ENCODE data around the gene PLEKHM3. TPM values are rescaled to one million over a fixed set of nuclear protein-coding genes. Genes with fewer than 3 reads are reported as not detected.

PLEKHM3 gene
- total and polyA plus RNA-seq, 2 experiments from 2014 or later, result 3.9 to 8.8 TPM

DNA sequence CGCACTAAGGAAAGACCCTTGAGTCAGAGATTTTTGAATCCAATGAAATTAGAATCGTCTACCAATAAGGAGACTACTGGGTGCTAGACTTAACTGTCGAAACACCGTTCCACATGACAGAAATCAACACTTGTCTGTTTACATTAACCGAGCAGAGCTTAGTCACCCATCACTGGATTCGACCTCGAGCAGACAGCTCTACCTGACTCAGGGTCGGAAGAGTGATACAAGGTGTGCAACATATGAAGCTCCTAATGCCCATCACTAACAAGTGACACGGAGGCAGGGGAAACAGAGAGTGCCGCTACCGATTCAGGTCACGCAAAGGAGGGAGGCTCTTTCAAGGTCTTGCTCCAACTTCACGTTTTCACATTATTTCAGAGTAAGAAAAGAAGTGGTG is 201.5 kb downstream of the PLEKHM3 start:
- H3K4me3 Mint-ChIP-seq, result no peak overlapping the region
- Histone ChIP-seq H3F3A (replicated peaks; ENCODE audit: low read depth) (peaks cover 5% of the 10 kb centered on the region; the same call in 1 of the 2 replicates), H3K27ac (ENCODE audit: low read depth) (no peak overlapping the region), H3K4me1 (ENCODE audit: insufficient read depth) (0 out of 2 replicates have a peak, but pooled peaks cover 3% of the 10 kb centered on the region), H3K4me2 (no peak overlapping the region), H3K9me2 (ENCODE audit: insufficient read depth) (no peaks in the 10 kb centered on the region), H3K4me3 (no peak overlapping the region), H3K79me2 (replicated peaks; ENCODE audit: insufficient read depth) (no peaks in the 10 kb centered on the region), H3K36me3 (ENCODE audit: insufficient read depth) (no peaks in the 10 kb centered on the region), H4K20me1 (replicated peaks; ENCODE audit: insufficient read depth) (no peaks in the 10 kb centered on the region), H3K27me3 (ENCODE audit: insufficient read depth) (no peaks in the 10 kb centered on the region), H2AFZ (no peak overlapping the region)
- H3K4me1 Mint-ChIP-seq, result peaks cover 5% of the 10 kb centered on the region; the same call in 1 of the 3 replicates
- no peak for ATAC-seq
- TF ChIP-seq NANOG (IDR thresholded peaks at IDR 0.05; ENCODE audit: borderline replicate concordance) (no peak), ETS1 (IDR thresholded peaks at IDR 0.05) (no peak), ZNF114 (CRISPR knock-in tag; IDR thresholded peaks at IDR 0.05) (no peak), CREB1 (CRISPR knock-in tag; IDR thresholded peaks at IDR 0.05; ENCODE audit: low read depth) (no peak), STAT1 (IDR thresholded peaks at IDR 0.05; ENCODE audit: unreplicated experiment) (no peak), ZNF331 (CRISPR knock-in tag; IDR thresholded peaks at IDR 0.05; ENCODE audit: low read depth) (no peak), ZNF462 (CRISPR knock-in tag; IDR thresholded peaks at IDR 0.05) (no peak), POLR2AphosphoS5 (IDR thresholded peaks at IDR 0.05; ENCODE audit: low read depth) (no peak), JUNB (IDR thresholded peaks at IDR 0.05; ENCODE audit: unreplicated experiment) (no peak), EZH2phosphoT487 (IDR thresholded peaks at IDR 0.05; ENCODE audit: unreplicated experiment) (no peak), EZH2 (IDR thresholded peaks at IDR 0.05; ENCODE audit: low read depth, unreplicated experiment) (no peak)
- TF ChIP-seq, protein P1, sequence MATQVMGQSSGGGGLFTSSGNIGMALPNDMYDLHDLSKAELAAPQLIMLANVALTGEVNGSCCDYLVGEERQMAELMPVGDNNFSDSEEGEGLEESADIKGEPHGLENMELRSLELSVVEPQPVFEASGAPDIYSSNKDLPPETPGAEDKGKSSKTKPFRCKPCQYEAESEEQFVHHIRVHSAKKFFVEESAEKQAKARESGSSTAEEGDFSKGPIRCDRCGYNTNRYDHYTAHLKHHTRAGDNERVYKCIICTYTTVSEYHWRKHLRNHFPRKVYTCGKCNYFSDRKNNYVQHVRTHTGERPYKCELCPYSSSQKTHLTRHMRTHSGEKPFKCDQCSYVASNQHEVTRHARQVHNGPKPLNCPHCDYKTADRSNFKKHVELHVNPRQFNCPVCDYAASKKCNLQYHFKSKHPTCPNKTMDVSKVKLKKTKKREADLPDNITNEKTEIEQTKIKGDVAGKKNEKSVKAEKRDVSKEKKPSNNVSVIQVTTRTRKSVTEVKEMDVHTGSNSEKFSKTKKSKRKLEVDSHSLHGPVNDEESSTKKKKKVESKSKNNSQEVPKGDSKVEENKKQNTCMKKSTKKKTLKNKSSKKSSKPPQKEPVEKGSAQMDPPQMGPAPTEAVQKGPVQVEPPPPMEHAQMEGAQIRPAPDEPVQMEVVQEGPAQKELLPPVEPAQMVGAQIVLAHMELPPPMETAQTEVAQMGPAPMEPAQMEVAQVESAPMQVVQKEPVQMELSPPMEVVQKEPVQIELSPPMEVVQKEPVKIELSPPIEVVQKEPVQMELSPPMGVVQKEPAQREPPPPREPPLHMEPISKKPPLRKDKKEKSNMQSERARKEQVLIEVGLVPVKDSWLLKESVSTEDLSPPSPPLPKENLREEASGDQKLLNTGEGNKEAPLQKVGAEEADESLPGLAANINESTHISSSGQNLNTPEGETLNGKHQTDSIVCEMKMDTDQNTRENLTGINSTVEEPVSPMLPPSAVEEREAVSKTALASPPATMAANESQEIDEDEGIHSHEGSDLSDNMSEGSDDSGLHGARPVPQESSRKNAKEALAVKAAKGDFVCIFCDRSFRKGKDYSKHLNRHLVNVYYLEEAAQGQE (IDR thresholded peaks at IDR 0.05; ENCODE audit: unreplicated experiment), result no peak
- TF ChIP-seq, protein P2, sequence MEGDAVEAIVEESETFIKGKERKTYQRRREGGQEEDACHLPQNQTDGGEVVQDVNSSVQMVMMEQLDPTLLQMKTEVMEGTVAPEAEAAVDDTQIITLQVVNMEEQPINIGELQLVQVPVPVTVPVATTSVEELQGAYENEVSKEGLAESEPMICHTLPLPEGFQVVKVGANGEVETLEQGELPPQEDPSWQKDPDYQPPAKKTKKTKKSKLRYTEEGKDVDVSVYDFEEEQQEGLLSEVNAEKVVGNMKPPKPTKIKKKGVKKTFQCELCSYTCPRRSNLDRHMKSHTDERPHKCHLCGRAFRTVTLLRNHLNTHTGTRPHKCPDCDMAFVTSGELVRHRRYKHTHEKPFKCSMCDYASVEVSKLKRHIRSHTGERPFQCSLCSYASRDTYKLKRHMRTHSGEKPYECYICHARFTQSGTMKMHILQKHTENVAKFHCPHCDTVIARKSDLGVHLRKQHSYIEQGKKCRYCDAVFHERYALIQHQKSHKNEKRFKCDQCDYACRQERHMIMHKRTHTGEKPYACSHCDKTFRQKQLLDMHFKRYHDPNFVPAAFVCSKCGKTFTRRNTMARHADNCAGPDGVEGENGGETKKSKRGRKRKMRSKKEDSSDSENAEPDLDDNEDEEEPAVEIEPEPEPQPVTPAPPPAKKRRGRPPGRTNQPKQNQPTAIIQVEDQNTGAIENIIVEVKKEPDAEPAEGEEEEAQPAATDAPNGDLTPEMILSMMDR (conservative IDR thresholded peaks at IDR 0.05; ENCODE audit: low read depth in 2 of 2), result no peak
- H3K9me3 Mint-ChIP-seq, result no peaks in the 10 kb centered on the region
- no peaks in the 10 kb centered on the region for H3K36me3 Mint-ChIP-seq (ENCODE audit: low read depth)
- DNase-seq (ENCODE audit: low spot score), result no peak
- peaks cover 4% of the 10 kb centered on the region for H3K27me3 Mint-ChIP-seq (ENCODE audit: insufficient read depth, low read depth, poor library complexity)
- no peak overlapping the region for H3K27ac Mint-ChIP-seq

All from GM23338 (cell line).